ENCODE results near the gene ALPI. TPM values are rescaled to one million over a fixed set of nuclear protein-coding genes. Genes with fewer than 3 reads are reported as not detected.

Gene ALPI
- total RNA-seq, 2 experiments from 2014 or later: not detected

- POLR2A ChIA-PET: no interaction called here
- CTCF ChIA-PET: no interaction called here
- Mint-ChIP-seq H3K27me3 (peaks cover 10% of the 10 kb centered on the region), H3K36me3 (no peaks in the 10 kb centered on the region), H3K4me1 (ENCODE audit: low read depth) (no peaks in the 10 kb centered on the region), H3K9me3 (no peaks in the 10 kb centered on the region), H3K27ac (no peak overlapping the region), H3K4me3 (no peak overlapping the region)
- intact Hi-C loops (cut with micrococcal nuclease): no loop called here
- no peak for DNase-seq
Measured at GRCh38 chr2:232494542-232494941, 38.6 kb downstream of the ALPI start.

DNA sequence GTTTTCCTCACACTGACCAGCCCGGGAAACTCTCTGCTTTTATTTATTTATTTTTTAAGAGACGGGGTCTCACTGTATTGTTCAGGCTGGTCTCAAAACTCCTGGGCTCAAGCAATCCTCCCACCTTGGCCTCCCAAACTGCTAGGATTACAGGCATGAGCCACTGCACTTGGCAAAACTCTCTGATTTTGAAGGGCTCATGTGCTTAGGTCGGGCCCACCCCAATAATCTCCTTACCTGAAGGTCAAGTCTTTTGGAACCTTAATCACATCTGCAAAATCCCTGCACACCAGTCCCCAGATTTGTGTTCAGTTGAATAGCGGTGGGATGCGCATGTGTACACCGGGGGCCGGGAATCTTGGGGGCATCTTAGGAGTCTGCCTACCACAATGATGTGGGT lies 39.3 kb downstream of the ALPI start:
- intact Hi-C loops (cut with micrococcal nuclease): no loop called here
- Mint-ChIP-seq H3K36me3 (no peaks in the 10 kb centered on the region), H3K27me3 (peaks cover 11% of the 10 kb centered on the region), H3K9me3 (no peaks in the 10 kb centered on the region), H3K4me3 (no peak overlapping the region), H3K27ac (no peak overlapping the region), H3K4me1 (ENCODE audit: low read depth) (no peaks in the 10 kb centered on the region)
- ChIA-PET POLR2A (no interaction called here), CTCF (no interaction called here)
- DNase-seq: no peak

- H3K4me3 Mint-ChIP-seq: no peak overlapping the region
- no peak overlapping the region for H3K27ac Mint-ChIP-seq
- no peaks in the 10 kb centered on the region for H3K4me1 Mint-ChIP-seq (ENCODE audit: low read depth)
- ChIA-PET CTCF (no interaction called here), POLR2A (no interaction called here)
- peaks cover 13% of the 10 kb centered on the region for H3K27me3 Mint-ChIP-seq
- H3K9me3 Mint-ChIP-seq: no peaks in the 10 kb centered on the region
- no peaks in the 10 kb centered on the region for H3K36me3 Mint-ChIP-seq
- intact Hi-C loops (cut with micrococcal nuclease): no loop called here
- DNase-seq: no peak
Measured at GRCh38 chr2:232496501-232497270, 40.7 kb downstream of the ALPI start.

DNA sequence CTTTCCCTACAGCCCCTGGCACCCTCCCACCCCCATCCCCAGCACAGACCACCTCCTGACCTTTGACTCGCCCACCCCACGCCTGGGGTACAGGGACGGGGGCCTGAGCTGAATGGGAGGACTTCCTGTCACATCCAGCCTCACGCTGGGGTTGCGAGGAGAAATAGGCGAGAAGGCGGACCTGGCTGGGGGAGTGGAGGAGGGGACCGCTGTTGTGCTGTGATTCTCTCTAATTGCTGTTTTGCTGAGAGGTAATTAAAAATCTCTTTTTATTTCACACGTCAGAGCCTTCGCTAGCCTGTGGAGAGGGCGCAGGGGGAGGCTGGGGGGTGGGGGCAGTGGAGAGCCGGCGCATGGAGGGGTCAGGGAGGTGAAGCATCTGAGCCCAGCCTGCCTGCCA lies 41.4 kb downstream of the ALPI start:
- Mint-ChIP-seq H3K27ac (no peak overlapping the region), H3K36me3 (no peaks in the 10 kb centered on the region), H3K4me3 (no peak overlapping the region), H3K4me1 (ENCODE audit: low read depth) (peaks cover 1% of the 10 kb centered on the region), H3K9me3 (no peaks in the 10 kb centered on the region), H3K27me3 (peaks cover 18% of the 10 kb centered on the region)
- CTCF ChIA-PET: no interaction called here
- POLR2A ChIA-PET: no interaction called here
- DNase-seq: no peak
- intact Hi-C loops (cut with micrococcal nuclease): no loop called here

DNA sequence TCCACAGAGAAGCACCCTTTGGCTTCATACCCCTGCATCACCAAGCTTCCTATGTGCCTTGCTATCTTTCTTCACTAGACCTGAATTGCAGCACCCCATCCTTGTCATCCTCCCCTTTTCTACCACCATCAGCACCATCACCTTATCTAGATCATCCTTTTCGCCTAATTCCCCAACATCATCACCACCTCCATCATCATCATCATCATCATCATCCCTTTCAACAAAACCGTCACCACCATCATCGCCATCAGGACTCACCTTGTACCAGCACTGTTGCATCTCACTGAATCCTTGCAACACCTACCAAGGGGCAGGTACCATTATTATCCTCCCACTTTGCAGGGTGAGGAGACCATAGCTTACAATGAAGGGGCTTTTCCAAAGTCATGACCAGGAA lies 42.5 kb downstream of the ALPI start:
- H3K4me3 Mint-ChIP-seq: no peak overlapping the region
- no peak overlapping the region for H3K27ac Mint-ChIP-seq
- H3K4me1 Mint-ChIP-seq (ENCODE audit: low read depth): peaks cover 5% of the 10 kb centered on the region
- ChIA-PET CTCF (no interaction called here), POLR2A (no interaction called here)
- H3K36me3 Mint-ChIP-seq: no peaks in the 10 kb centered on the region
- no peak for DNase-seq
- intact Hi-C loops (cut with micrococcal nuclease): no loop called here
- H3K9me3 Mint-ChIP-seq: no peaks in the 10 kb centered on the region
- peaks cover 21% of the 10 kb centered on the region for H3K27me3 Mint-ChIP-seq

- Mint-ChIP-seq H3K36me3 (no peaks in the 10 kb centered on the region), H3K9me3 (no peaks in the 10 kb centered on the region), H3K27me3 (peaks cover 34% of the 10 kb centered on the region), H3K4me1 (ENCODE audit: low read depth) (peaks cover 7% of the 10 kb centered on the region), H3K4me3 (no peak overlapping the region), H3K27ac (no peak overlapping the region)
- POLR2A ChIA-PET: no interaction called here
- CTCF ChIA-PET: no interaction called here
- intact Hi-C loops (cut with micrococcal nuclease): no loop called here
- no peak for DNase-seq
Measured at GRCh38 chr2:232501331-232501771, 45.4 kb downstream of the ALPI start.

DNA sequence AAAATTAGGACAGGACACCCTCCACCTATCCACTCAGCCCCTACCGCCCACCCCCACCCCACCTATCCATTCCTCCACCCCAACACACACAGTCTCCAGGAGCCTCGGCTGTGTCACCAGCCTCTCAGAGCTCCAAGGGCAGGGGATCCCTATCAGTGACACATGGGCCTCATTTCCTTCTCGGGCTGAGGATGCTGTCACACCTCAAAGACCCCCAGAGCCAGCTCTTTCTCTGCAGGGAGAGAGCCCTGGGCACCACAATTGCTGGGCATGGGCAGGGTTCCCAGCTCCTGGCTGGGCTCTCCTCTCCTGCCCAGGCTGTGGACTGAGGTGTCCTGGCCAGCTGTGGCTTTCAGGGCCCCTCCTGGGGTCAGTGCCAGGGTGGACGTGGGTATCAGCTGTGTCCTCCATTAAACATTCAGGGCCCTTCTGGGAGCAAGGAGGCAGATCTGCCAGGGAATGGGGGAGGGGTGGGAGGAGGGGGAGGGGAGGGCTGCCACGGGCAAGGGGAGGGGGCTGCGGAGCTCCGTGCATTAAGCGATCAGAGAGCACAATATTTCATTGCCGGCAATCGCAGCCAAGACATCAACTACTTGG lies 45.9 kb downstream of the ALPI start:
- H3K9me3 Mint-ChIP-seq: no peaks in the 10 kb centered on the region
- no peak overlapping the region for H3K27ac Mint-ChIP-seq
- H3K36me3 Mint-ChIP-seq: no peaks in the 10 kb centered on the region
- no peak for DNase-seq
- ChIA-PET CTCF (no interaction called here), POLR2A (no interaction called here)
- peaks cover 34% of the 10 kb centered on the region for H3K27me3 Mint-ChIP-seq
- peaks cover 7% of the 10 kb centered on the region for H3K4me1 Mint-ChIP-seq (ENCODE audit: low read depth)
- no peak overlapping the region for H3K4me3 Mint-ChIP-seq
- intact Hi-C loops (cut with micrococcal nuclease): no loop called here

- ChIA-PET POLR2A (no interaction called here), CTCF (no interaction called here)
- H3K36me3 Mint-ChIP-seq: no peaks in the 10 kb centered on the region
- H3K4me1 Mint-ChIP-seq (ENCODE audit: low read depth): peaks cover 7% of the 10 kb centered on the region
- DNase-seq: peak; percentile 30
- peaks cover 34% of the 10 kb centered on the region for H3K27me3 Mint-ChIP-seq
- H3K4me3 Mint-ChIP-seq: peak overlapping the region; percentile 55
- no peak overlapping the region for H3K27ac Mint-ChIP-seq
- intact Hi-C loops (cut with micrococcal nuclease): no loop called here
- no peaks in the 10 kb centered on the region for H3K9me3 Mint-ChIP-seq
Measured at GRCh38 chr2:232502511-232502910, 46.6 kb downstream of the ALPI start.

- Mint-ChIP-seq H3K4me1 (ENCODE audit: low read depth) (peaks cover 7% of the 10 kb centered on the region), H3K9me3 (no peaks in the 10 kb centered on the region), H3K27ac (no peak overlapping the region), H3K4me3 (peak overlapping the region; percentile 51), H3K27me3 (peaks cover 34% of the 10 kb centered on the region), H3K36me3 (no peaks in the 10 kb centered on the region)
- DNase-seq: peak; percentile 61
- POLR2A ChIA-PET: no interaction called here
- intact Hi-C loops (cut with micrococcal nuclease): no loop called here
- CTCF ChIA-PET: no interaction called here
Measured at GRCh38 chr2:232502911-232503808, 47.2 kb downstream of the ALPI start.

DNA sequence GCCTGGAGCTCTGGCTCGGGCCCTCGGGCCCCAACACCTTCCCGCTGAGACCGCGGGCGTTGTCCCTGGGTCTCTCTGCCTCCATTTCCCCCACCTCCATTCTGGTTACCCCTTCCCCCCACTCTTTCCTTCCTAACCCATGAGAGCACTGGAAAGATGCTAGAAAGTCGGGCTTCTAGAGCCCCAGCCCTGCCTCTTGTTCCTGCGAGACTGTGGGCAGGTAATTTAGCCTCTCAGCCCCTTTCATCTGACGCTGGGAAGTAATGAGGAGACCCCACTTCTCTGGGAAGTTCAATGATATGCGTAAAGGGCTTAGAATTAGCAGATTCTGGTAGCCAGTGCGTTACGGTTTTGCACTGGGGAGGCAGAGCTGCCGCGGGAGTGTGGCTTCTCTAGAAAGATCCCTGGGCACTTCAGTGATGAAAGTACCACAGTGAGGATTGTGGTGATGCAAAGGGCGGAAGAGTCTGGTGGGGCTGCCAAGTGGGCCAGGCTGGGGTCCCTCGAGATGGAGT lies 47.9 kb downstream of the ALPI start:
- ChIA-PET POLR2A (no interaction called here), CTCF (no interaction called here)
- H3K4me1 Mint-ChIP-seq (ENCODE audit: low read depth): peaks cover 7% of the 10 kb centered on the region
- H3K4me3 Mint-ChIP-seq: peak overlapping the region; percentile 36
- H3K27me3 Mint-ChIP-seq: peaks cover 34% of the 10 kb centered on the region
- H3K9me3 Mint-ChIP-seq: no peaks in the 10 kb centered on the region
- intact Hi-C loops (cut with micrococcal nuclease): no loop called here
- H3K27ac Mint-ChIP-seq: no peak overlapping the region
- no peaks in the 10 kb centered on the region for H3K36me3 Mint-ChIP-seq
- no peak for DNase-seq

DNA sequence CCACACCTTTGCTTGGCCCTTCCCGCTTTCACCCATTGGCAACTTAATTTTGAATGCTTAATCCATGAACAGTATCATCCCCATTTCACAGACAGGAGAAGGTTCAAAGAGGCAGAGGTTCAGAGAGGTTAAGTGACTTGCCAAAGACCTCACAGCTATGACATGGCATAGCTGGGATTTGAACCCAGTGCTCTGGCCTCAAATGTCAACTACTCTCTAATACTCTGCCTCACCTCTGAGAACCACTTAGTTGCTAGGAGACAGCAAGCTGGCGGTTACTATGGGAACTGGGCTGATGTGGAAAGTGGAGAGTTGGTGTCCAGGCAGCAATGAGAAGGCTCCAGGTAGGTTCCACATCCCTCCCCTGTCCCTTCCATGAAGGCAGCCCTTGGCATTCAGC lies 48.5 kb downstream of the ALPI start:
- ChIA-PET CTCF (no interaction called here), POLR2A (no interaction called here)
- intact Hi-C loops (cut with micrococcal nuclease): no loop called here
- H3K27me3 Mint-ChIP-seq: peaks cover 34% of the 10 kb centered on the region
- no peak for DNase-seq
- no peak overlapping the region for H3K4me3 Mint-ChIP-seq
- peaks cover 7% of the 10 kb centered on the region for H3K4me1 Mint-ChIP-seq (ENCODE audit: low read depth)
- H3K27ac Mint-ChIP-seq: no peak overlapping the region
- no peaks in the 10 kb centered on the region for H3K9me3 Mint-ChIP-seq
- no peaks in the 10 kb centered on the region for H3K36me3 Mint-ChIP-seq

GRCh38 chr2:232505856-232506255 lies 49.9 kb downstream of the ALPI start:
- CTCF ChIA-PET: interaction anchor here (0.6 kb wide), 1 partner anchor 483 kb away, joined by 3 read pairs; no protein-coding TSS in a partner anchor
- H3K4me3 Mint-ChIP-seq: no peak overlapping the region
- H3K36me3 Mint-ChIP-seq: no peaks in the 10 kb centered on the region
- POLR2A ChIA-PET: no interaction called here
- no peaks in the 10 kb centered on the region for H3K9me3 Mint-ChIP-seq
- intact Hi-C loops (cut with micrococcal nuclease): no loop called here
- peaks cover 26% of the 10 kb centered on the region for H3K27me3 Mint-ChIP-seq
- H3K27ac Mint-ChIP-seq: no peak overlapping the region
- no peak for DNase-seq
- peaks cover 7% of the 10 kb centered on the region for H3K4me1 Mint-ChIP-seq (ENCODE audit: low read depth)
